Measurements from ENCODE around the gene MRPS7. TPM values are rescaled to one million over a fixed set of nuclear protein-coding genes. Genes with fewer than 3 reads are reported as not detected.

The MRPS7 gene
- total RNA-seq, 3 donors from 2014 or later: 37.0 to 46.5 (median 40.1) TPM

Other genes starting within 250 kb of the MRPS7 start
- gene MRPL58, start 249.2 kb upstream of the MRPS7 start, total RNA-seq: 10 to 100 TPM; 38.6 to 48.6 (median 44.6) TPM
- gene ATP5PD, start 214.9 kb upstream of the MRPS7 start, total RNA-seq: 100 to 1,000 TPM; 190 to 268 (median 222) TPM
- gene KCTD2, start 214.7 kb upstream of the MRPS7 start, total RNA-seq: 10 to 100 TPM; 23.5 to 28.4 (median 24.6) TPM
- gene SLC16A5, start 173.9 kb upstream of the MRPS7 start, total RNA-seq: 10 to 100 TPM in 2 of 3 donors, 1 to 10 TPM in 1; 9.0 to 19.8 (median 18.4) TPM
- gene ARMC7, start 151.9 kb upstream of the MRPS7 start, total RNA-seq: 1 to 10 TPM; 3.4 to 6.7 (median 5.6) TPM
- gene NT5C, start 130.1 kb upstream of the MRPS7 start, total RNA-seq: 100 to 1,000 TPM in 1 of 3 donors, 10 to 100 TPM in 2; 79.6 to 106 (median 91.4) TPM
- gene JPT1, start 107.4 kb upstream of the MRPS7 start, total RNA-seq: 10 to 100 TPM in 2 of 3 donors, 1 to 10 TPM in 1; 9.9 to 30.5 (median 24.9) TPM
- gene SUMO2, start 78.9 kb upstream of the MRPS7 start, total RNA-seq: 10 to 100 TPM; 68.8 to 78.6 (median 74.6) TPM
- gene NUP85, start 56.2 kb upstream of the MRPS7 start, total RNA-seq: 10 to 100 TPM; 37.1 to 40.2 (median 37.7) TPM
- 10 to 100 TPM; 20.0 to 35.0 (median 32.8) TPM for gene GGA3, start 273 bp upstream of the MRPS7 start, total RNA-seq
- 10 to 100 TPM; 26.2 to 38.7 (median 28.8) TPM for gene MIF4GD, start 9.4 kb downstream of the MRPS7 start, total RNA-seq
- 10 to 100 TPM; 11.4 to 13.8 (median 12.3) TPM for gene SLC25A19, start 27.6 kb downstream of the MRPS7 start, total RNA-seq
- 100 to 1,000 TPM in 1 of 3 donors, 10 to 100 TPM in 2; 72.4 to 104 (median 77.1) TPM for gene GRB2, start 143.8 kb downstream of the MRPS7 start, total RNA-seq
- 10 to 100 TPM; 45.1 to 62.5 (median 51.1) TPM for gene TMEM94, start 194.8 kb downstream of the MRPS7 start, total RNA-seq

Measured in breast epithelium (tissue), 3 donors.